Astrocyte of the spinal cord (primary cell): ENCODE data around the gene RSPH9.

Source experiments
- DNase-seq: peaks from one replicate; pipeline ENCODE4 v3.0.0; 2011; ENCODE audit warnings: low read depth, low spot score
- H3K4me3 ChIP-seq: 2 replicates; pipeline ENCODE4 v1.5.1; 2011; ENCODE audit warnings: low read depth, mild to moderate bottlenecking, low read length, moderate library complexity
- CTCF ChIP-seq: IDR thresholded peaks from 2 replicates; pipeline ENCODE4 v1.5.1; 2012; ENCODE audit warnings: low read depth, mild to moderate bottlenecking, low read length, inconsistent platforms
- in situ Hi-C: cut with HindIII; loops from 2 replicates; pipeline ENCODE4 v1.10.0; 2017; ENCODE audit warnings: low sequenced_read_pairs

The RSPH9 gene

GRCh38 chr6:43717389-43717788 is 72.6 kb downstream of the RSPH9 start:
- no peak for DNase-seq
- no peak overlapping the region for H3K4me3 ChIP-seq
- in situ Hi-C loops, result no loop called here
- no peak for TF ChIP-seq CTCF

- no peak for DNase-seq
- no peak for TF ChIP-seq CTCF
- H3K4me3 ChIP-seq, result no peak overlapping the region
- in situ Hi-C loops, result no loop called here
Observed at GRCh38 chr6:43717822-43718221, 73.0 kb downstream of the RSPH9 start.

- no peak for TF ChIP-seq CTCF
- DNase-seq, result no peak
- in situ Hi-C loops, result no loop called here
- H3K4me3 ChIP-seq, result no peak overlapping the region
Observed at GRCh38 chr6:43718387-43719105, 73.7 kb downstream of the RSPH9 start.

- H3K4me3 ChIP-seq, result no peak overlapping the region
- no peak for DNase-seq
- in situ Hi-C loops, result no loop called here
- no peak for TF ChIP-seq CTCF
Observed at GRCh38 chr6:43719511-43719910, 74.7 kb downstream of the RSPH9 start.

GRCh38 chr6:43720999-43721398 is 76.2 kb downstream of the RSPH9 start:
- H3K4me3 ChIP-seq, result no peak overlapping the region
- DNase-seq, result no peak
- TF ChIP-seq CTCF, result no peak
- in situ Hi-C loops, result no loop called here
